ENCODE measurements around the gene PGP.
"Not testable (repeated sequence)": the region's sequence is repeated elsewhere in the genome, so short reads cannot be mapped to it uniquely, and the experiment has no call there.

PGP gene

DNA sequence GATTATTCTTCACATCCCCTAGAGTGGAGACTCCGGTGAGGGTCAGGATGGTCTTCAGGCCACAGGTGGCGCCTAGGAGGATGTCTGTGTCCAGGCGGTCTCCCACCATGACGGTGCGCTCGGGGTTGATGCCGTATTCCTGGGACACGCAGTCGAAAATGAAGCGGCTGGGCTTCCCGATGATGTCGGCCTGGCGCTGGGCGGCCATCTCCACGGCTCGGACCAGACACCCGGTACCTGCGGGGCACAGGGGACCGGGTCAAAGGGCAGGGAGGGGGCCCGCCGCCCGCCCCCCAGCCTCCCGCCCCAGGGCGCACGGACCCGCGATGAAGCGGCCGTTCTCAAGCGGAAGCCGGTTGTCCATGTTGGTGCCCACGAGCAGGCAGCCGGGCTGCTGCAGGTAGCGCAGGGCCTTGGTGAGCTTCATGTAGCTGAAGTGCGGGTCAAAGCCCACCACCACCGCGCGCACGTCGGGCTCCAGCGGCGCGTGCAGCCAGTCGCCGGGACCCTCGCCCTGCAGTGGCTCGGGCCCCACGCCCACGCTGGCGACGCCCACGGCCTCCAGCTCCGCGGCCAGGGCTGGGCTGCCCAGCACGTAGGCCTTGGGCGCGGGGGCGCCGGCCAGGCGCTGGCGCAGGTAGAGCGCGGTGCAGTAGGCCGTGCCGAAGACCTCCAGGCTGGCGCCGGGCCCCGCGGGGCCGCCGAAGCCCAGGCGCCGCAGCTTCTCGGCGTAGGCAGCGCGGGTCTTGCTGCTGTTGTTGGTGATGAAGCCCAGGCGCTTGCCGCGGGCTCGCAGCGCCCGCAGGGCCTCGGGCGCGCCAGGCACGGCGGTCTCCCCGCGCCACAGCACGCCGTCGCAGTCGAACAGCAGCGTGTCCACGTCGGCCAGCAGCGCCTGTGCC is 572 bp downstream of the PGP start:
- DNase-seq: no peak

DNA sequence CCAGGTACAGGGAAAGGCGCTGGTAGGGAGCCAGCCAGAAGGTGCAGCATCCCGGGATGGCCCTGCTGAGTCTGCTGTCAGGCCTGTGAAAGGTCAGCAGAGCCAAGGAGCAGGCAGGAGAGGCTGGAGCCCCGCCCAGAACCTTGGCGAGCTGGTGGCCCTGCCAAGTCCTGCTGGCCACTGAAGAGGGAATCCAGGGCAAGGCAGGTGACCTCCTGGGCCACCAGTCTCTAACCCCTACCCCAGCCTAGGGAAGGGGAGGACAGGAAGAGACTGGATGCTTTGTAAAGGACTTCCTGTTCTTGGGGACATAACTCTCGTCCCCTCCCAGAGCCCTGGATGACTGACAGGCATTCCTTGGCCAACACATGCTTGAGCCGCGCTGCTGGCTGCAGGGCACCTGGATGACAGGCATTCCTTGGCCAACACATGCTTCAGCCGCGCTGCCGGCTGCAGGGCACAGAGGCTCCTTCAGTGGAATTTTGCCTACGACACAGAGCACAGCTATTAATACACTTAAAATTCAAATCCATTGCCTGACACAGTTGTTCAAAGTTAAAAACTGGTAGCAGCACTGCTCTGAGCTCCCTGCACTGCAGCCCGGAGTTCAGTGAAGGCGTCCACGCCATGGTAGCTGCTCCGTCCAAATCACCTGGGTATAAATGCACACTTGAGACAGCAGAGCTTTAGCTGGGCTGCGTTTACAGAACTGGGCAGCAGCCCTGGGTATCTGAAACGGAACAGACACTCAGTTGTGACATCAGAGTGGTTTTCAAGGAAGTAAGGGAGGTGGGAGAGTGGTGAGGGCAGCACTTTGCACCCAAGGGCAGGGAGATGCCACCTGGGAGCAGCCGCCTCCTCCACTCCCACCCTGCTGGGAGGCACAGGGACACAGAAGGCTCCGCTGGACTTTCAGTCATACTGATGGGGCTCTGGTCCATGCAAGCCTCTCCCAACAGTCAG is 2.0 kb downstream of the PGP start:
- DNase-seq: no peak

DNA sequence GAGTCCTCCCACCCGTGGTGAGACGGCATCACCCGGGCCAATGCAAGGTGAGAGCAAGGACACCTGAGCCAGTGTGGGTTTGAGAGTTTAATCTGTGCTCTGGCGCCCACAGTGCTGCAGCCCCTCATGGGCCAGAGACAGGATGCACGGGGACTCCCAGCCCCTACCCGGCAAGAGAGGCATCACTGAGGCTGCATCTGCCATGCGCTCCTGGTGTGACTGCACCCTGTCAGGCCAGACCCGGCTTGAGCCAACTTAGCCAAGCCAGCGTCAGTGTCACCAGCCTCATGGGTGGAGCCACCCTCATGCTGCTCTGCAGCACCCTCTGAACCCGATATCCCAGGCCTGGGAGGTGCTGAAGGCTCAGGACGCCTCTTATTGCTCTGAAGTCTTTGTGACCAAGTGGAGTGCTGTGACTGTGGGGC is 2.7 kb downstream of the PGP start:
- no peak for DNase-seq

DNA sequence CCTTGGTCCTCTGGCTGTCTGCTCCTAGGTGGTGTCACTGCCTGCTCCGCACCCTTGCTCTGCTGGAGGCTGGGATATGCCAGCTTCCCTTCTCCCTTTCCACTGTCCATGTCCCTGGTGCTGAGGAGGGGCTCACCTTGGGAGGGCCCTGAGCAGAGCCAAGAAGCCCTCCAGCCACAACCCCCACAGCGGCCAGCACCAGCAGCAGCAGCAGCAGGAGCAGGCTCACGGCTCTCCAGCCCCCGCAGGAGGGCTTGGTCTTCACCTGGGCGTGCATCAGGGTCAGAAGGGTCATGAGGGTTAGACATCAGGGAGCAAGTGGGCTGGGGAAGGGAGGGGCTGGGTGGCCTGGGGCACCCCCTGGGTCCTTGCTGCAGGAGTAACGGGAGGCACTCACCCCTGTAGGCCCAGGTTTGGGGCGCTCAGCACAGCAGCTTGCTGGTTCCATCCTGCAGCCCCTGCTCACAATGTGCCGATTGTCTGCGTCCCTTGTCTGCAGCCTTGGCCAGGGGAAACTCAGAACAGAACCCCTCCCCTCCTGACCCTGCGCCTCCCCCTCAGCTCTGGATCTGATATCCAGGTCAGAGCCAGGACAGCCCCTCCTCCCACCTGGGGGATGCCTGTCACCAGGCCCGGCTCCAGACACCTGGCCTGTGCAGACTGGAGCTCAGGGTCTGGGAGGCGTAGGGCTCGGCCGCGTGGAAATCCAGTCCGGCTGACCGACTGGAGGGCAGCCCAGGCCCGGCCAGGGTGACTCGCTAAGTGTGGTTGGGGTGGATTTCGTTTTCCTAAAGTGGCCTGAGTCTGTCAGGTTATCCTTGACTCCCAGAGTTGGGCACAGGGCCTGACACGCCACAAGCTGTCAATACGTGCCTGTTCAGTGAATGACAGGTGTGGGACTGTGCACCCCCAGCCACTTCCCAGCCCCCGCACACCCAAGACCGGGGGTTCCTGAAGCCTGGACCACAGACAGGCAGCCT is 4.0 kb downstream of the PGP start, which contains the start of gene BRICD5:
TSS of gene BRICD5 (minus strand) at position 478 of the 980 bp plus-strand sequence. CDS start at position 448, 30 bp downstream.
- DNase-seq: no peak

DNA sequence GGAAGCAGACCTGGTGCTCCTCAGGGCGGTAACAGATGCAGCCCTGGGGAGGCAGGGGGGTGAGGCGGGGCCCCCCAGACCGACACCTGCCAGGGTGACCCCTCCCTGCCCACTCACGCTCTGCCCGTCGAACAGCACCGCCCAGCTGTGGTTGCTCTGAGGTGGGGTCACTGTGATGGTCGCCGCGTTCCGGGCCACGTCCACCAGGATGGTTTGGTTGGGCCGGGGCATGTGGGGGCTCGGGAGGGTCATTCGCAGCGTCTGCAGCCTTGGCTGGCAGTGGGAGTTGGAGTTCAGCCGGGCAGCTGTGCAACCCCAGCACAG is 4.7 kb downstream of the PGP start:
- DNase-seq: no peak

DNA sequence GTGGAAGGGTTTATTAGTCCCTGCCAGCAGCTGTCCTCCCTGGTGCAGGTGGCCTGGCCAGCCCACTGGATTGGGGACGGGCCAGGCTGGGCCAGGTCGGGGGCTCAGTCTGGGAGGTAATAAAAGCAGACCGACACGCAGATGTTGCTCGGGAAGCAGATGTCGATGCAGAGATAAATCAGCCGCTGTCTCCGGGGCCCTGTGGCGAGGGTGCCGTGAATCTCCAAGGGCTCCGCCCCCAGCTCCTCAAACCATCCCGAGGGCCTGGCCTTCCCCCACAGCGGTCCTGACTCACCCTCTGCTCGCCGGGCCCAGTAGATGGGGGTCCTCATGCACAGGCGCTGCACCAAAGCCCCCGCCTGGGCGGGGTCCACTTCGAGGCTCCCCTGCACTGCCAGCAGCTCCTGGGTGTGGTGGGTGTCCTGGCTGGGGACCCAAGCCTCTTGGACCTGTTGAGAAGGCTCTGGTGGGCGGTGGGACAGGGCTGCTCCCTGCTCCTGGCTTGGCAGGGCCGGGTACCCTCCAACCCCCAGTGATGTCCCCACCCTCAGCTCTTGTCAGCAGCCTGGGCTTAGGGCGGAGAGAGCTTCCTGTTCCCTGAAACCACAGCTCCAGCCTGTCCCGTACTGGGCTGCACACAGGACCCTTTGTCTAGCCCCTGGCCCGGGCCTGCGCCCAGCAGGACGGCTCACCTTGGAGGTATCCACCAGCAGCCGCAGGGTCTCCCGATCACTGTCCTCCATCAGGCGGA is 5.2 kb downstream of the PGP start:
- no peak for DNase-seq

DNA sequence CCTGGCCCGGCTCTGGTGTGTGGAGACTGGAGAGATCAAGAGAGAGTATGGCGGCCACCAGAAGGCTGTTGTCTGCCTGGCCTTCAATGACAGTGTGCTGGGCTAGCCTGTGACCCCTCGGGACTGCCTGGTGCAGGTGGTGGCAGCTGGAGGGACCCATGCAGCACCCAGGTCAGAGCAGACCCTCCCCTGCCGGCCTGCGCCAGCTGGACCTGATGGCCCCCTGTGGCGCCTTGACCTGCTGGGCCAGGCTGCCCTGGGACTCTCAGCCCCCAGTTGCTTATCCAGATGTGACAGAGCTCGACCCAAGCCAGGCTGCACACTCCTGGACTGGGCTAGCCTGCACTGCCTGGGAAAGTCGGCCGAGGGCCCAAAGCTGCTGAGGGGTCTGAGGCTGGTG is 5.9 kb downstream of the PGP start:
- DNase-seq: no peak

DNA sequence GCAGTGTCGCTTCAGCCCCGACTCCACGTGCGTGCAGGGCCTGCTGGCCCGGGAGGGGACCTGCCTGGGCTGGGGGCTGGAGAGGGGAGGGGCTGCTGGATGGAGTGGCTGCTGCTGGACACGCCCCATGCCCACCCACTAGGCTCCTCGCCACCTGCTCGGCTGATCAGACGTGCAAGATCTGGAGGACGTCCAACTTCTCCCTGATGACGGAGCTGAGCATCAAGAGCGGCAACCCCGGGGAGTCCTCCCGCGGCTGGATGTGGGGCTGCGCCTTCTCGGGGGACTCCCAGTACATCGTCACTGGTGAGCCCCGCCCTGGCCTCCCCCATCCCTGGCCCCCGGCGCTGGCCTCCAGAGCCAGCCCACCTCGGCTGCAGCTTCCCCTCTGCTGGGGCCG is 6.3 kb downstream of the PGP start:
- peak; percentile 29 for DNase-seq

DNA sequence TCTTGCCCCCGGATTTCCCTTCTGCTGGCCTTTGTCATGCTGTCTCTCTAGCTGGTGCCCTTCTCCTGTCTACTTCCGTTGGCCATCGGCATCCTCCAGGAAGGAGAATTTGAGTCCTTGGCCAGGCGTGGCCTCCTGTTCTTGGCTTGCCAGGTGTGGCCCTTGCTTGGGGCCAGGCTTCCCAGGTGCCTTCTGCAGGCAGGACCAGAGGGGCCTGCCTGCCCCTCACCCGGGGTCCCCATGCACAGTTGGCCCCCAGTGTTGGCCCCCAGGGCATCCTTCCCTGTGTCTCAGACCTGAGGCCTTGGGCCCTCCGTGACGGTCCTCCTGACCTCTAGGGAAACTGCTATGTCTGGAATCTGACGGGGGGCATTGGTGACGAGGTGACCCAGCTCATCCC is 6.8 kb downstream of the PGP start:
- no peak for DNase-seq

DNA sequence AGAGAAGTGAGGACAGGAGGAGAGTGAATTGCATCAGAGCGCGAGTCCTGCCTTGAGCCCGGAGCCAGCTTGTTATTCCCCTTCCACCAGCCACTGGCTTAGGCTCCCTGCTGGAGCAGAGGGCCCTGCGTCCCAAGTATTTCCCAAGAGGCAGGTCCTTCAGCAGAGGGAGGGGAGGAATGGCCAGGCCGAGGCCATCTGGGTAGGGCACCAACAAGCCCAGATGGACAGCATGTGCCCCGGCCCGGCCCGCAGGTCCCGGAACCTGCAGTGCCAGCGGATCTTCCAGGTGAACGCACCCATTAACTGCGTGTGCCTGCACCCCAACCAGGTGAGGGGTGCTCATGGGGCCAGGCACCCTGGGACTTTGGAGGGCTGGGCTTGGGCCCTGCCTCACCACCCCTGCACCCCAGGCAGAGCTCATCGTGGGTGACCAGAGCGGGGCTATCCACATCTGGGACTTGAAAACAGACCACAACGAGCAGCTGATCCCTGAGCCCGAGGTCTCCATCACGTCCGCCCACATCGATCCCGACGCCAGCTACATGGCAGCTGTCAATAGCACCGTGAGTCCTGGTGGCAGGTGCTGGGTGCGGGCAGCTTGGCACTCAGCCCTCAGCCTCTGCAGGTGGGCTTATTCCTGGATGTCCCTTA is 7.7 kb downstream of the PGP start:
- no peak for DNase-seq

DNA sequence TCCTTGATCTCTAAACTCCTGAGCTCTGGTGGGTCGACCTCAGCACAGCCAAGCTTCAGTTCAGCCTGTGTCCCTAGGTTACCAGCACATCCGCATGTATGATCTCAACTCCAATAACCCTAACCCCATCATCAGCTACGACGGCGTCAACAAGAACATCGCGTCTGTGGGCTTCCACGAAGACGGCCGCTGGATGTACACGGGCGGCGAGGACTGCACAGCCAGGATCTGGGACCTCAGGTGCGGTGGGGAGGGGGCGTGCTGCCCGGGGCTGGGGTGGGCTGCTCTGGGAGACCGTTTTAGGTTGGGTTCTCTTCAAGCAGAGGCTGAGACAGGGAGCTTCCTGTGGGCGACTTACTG is 8.2 kb downstream of the PGP start:
- no peak for DNase-seq

DNA sequence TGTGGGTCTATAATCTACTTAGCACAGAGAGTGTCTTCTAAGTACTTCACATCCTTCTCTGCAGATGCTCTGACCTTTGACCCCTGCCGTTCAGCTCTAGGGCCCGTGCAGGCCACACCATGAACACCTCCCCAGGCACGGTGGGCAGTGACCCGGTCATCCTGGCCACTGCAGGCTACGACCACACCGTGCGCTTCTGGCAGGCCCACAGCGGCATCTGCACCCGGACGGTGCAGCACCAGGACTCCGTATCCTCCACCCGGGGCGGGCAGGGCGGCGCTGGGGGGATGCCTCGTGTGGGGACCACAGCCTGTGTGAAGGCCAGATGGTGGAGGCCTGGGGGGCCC is 8.7 kb downstream of the PGP start:
- no peak for DNase-seq

DNA sequence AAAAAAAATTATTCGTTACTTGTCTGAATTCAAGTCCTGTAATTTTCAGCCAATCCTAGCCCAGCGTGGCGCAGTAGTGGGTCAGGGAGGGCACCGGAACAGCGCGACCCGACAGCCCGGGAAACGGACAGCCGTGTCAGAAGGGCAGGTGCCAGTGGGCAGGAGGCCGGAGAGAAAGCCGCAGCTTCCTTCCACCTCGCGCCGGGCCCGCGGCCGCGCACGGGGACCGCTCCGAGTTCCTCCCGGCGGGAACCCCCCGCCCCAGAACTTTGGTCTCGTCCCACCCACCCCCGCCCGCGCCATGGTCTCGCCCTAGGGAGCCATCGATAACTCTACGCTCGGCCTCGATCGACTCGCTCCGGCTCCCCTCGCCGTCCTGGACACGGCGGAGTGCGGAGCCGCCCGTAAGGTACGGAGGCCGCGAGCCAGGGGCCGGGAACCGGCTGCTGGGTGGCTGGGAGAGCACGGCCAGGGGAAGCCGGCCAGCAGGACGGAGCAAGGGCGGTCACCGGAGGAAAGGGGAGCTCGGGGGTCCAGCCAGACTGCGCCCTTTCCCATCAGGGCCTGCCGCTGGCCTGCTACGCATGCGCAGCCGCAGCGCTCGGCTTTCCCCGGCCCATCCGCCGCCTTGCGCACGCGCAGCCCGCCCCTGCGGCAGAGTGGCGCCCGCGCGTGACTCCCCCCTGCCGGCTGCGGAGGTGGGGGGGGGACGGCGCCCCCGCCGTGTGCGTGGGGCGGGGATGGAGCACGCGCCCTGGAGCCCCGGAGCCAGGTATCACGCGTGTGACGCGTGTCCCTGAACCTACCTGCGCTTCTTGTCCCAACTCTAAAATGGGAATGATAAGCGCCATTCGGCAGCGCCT is 9.3 kb downstream of the PGP start, which contains the start of gene MLST8:
TSS of gene MLST8 (plus strand) at position 351 of the 863 bp plus-strand sequence. CDS start 632 bp downstream, outside the sequence.
- peak; percentile 74 for DNase-seq

DNA sequence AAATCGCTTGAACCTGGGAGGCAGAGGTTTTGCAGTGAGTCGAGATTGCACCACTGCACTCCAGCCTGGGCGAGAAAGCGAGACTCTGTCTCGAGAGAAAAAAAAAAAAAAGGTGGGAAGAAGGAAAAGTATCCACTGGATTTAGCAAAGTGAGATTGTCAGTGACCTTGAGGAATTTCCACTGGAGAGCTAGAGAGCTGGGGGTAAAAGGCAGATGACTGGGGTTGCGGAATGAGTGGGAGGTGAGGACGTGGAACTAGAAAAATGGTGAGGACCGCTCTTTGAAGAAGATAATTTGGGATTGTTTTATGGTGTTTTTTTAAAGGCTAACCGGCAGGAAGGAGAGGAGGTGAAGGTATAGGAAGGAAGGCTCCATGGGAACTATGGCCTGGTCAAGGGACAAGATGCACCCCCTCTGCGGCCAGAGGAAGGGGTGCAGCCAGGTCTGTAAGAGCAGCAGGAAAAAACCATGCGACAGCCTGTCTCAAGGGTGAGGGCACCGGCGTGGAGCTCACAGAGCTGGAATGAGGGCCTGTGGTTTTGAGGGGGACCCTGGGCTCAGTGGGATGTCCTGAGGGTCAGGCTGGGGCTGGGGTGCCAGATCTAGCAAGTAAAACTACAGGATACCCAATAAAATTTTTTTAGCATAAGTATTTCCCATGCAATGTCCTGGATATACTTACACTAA is 10.1 kb downstream of the PGP start:
- no peak for DNase-seq

DNA sequence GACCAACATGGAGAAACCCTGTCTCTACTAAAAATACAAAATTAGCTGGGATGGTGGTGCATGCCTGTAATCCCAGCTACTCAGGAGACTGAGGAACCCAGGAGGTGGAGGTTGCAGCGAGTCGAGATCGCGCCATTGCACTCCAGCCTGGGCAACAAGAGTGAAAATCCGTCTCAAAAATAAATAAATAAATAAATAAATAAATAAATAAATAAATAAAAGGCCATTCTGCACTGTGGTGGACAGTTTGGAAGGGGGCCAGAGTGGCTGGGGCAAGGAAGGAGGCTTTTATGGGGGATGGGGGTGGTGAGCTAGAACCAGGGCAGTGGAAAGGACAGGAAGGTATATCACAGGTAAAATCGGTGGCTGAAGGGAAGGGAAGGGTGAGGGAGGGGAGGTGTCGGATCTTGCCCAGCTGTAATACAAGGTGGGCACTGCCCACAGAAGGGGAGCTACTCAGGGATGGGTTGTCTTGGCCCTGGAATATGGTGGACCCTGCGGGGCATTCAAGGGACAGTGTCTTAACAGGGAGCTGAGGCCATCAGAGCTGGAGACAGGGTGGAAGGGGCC is 11.4 kb downstream of the PGP start:
- DNase-seq: not testable (repeated sequence)

DNA sequence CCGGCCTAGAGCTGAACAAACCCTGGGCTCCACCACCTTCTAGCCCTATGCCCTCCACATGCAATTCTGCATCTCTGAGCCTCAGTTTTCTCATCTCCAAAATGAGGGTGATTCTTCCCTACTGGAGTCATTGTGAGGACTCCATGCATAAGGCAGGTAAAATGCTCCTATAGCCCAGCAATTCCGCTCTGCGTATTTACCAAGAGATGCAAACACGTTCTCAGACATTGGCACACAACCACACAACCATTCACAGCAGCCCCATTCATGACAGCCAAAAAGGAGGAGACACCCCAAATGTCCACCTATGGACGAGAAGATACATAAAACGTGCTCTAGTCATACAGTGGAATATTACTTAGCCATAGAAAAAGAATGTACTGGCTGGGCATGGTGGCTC is 14.3 kb downstream of the PGP start:
- no peak for DNase-seq

DNA sequence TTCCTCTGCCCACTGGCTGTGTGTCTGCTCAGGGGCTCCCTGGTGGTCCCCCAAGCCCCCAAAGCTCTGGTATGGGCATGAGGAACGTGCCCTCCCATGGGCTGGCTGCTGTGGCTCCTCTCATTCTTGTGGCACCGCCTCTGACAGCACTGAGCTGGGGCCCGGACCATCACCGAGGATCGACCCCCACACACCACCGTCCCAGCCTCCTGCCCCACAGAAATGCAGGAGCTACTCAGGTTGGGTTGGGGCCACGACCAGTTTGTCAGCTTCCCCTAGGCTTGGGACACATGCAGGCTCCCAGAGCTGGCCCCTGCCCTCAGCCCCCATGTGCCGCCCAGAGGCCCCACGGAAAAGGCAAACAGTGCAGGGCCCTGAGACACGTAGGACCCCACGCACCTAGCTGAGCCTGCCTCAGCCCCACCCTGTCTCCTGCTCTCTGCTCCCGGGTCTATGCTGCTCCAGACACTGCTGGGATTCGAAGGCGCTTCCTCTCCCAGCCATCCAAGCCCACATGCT is 15.0 kb downstream of the PGP start:
- DNase-seq: no peak

DNA sequence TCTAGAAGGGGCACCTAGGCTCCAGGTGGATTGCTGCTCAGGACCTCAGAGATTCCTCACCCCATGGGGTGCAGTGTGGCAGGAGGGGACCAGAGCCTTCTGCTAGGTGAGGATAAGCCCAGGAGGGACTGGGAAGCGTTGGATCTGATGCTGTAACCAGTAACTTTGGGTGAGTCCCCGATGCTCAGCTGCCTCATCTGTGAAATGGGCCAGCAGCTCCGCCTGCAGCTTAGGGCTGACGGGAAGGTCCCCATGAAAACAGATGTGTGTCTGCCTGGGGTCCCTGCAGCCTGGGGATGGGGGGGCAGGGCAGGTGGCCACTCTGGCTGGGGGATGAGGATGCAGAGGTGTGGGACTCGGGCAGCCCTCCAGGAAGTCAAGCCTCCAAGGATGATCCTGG is 15.5 kb downstream of the PGP start:
- DNase-seq: no peak

DNA sequence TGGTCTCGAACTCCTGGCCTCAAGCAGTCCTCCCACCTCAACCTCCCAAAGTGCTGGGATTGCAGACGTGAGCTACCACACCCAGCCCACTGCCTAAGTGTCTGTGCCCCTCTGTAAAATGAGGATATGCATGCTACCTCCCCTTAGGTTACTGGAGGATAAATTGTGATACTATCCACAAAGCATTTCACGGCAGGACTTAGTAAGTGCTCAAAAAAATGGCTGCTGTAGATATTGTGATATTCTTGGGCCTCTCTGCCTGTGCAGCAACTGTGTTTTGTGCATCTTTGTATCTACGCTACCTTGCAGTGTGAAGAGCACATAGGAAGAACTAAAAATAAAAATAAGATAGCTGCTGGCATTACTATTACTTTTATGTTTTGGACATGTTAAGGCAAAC is 16.4 kb downstream of the PGP start:
- no peak for DNase-seq
